ENCODE results near the gene SSH3.

- TF ChIP-seq ZBTB33 (IDR thresholded peaks at IDR 0.05; ENCODE audit: borderline replicate concordance, low read depth) (no peak), SIN3A (IDR thresholded peaks at IDR 0.05; ENCODE audit: borderline replicate concordance, low read depth, low read length) (no peak), TAF1 (IDR thresholded peaks at IDR 0.05; ENCODE audit: borderline replicate concordance, low read depth, low read length) (no peak), YY1 (IDR thresholded peaks at IDR 0.05; ENCODE audit: low read depth) (no peak), RFX5 (IDR thresholded peaks at IDR 0.05; ENCODE audit: low read length) (no peak), MAX (IDR thresholded peaks at IDR 0.05; ENCODE audit: low read depth) (no peak), TCF12 (IDR thresholded peaks at IDR 0.05) (no peak)
Observed at GRCh38 chr11:67315325-67315909, 12.1 kb downstream of the SSH3 start.
